Forelimb muscle (tissue), 1 donor: ENCODE measurements around the gene CFAP73. TPM values are rescaled to one million over a fixed set of nuclear protein-coding genes. Genes with fewer than 3 reads are reported as not detected.
"Not testable (repeated sequence)": the region's sequence is repeated elsewhere in the genome, so short reads cannot be mapped to it uniquely, and the experiment has no call there.

Source experiments
- DNase-seq: peaks from one replicate; pipeline ENCODE4 v3.0.0-alpha.2; 2013; ENCODE audit warnings: low read depth
- polyA plus RNA-seq: library from polyadenylated mRNA; unstranded; fragments of 120-200 nt; gene quantifications from one replicate; pipeline ENCODE4 v1.2.1, GENCODE V29; 2013; ENCODE audit not compliant: insufficient read length

Gene CFAP73
- 0.13 TPM for polyA plus RNA-seq

DNA sequence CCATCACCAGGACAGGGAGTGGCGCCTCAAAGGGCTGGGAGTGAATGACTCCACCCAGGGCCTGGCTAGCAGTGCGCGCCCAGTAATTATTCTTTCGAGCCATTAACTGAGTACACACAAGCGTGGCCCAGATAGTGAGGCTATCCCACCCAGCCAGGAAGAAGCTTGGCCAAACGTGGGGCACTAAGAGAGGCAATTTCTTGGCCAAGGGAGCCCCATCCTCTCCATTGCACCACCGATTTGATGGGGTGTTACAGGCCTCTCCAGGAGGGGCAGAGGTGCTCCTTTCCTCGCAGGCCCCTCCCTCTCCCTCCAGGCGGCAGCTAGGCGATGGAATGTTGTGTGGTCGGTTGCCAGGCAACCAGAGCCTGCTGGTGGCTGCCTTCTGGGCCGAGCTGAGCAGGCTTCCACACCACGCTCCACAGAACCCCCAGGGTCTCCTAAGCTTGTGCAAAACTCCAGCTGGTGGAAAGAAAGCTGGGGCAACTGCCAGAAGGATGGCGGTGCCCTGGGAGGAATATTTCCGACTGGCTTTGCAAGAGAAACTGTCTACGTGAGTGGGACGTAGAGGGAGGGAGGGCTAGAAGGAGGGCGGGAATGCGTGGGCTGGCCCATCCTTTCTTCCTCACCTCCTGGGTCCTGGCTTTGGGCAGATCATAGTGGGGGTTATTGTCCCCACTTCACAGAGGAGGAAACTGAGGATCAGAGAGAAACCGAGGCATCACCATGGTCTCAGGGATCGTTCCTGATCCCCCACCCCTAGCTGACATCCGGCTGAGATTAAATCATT is at the start of gene CFAP73:
Gene CFAP73, plus strand, starts transcription at position 364 of the 790 bp plus-strand sequence. Its CDS starts 134 bp downstream, at position 498.
- DNase-seq = no peak

DNA sequence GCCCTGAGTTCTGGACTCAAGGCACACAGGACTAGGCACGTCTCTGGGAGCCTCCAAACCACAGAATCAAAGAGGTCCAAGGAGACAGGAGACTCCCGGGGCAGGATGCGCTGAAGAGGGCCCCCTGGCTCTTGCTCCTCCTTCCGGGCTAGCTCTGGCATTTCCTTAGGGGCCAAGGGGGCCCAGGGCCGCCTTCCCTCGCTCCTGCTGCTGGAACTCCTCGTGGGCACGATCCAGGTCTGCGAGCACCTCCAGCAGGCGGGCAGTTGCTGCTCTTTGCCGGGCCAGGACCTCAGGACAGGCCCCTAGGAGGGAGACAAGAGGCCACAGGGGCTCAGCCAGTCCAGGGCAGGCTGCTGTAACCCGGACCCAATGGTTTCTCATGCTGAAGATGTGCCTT is 49.8 kb upstream of the CFAP73 start:
- no peak for DNase-seq

DNA sequence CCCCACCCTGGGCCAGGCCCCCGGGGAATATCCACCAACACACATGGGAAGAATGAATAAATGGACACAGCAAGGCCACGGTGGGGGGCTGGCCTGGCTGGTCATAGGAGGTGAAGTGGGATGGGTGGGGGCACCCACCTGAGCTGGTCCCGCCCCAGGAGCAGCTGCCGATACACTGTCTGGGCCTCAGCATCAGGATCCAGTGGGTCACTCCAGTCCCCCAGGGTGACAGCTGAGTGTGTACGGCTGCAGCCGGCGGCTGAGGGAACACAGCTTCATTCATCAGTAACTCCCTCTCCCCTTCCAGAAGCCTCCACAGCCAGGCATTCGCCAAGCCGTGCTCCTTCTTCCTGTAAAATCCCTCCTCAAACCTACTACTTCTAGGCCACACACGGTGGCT is 47.8 kb upstream of the CFAP73 start:
- DNase-seq = no peak

DNA sequence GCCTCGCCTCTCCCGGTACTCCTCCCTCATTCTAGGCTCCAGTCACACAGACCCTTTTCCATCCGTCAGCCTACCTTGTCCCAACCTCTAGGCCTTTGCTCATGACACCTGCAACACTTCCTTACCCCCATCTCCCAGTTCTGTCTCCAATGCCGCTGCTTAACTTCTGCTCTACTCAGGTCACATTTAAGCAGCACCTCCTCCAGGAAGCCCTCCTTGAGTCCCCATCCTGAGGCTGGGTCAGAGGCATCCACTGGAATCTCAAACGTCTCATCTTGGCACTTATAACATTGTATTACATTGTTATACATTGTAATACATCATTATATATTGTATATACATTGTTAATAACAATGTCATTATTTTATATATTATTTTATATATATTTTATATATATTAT is 46.7 kb upstream of the CFAP73 start:
- no peak for DNase-seq

DNA sequence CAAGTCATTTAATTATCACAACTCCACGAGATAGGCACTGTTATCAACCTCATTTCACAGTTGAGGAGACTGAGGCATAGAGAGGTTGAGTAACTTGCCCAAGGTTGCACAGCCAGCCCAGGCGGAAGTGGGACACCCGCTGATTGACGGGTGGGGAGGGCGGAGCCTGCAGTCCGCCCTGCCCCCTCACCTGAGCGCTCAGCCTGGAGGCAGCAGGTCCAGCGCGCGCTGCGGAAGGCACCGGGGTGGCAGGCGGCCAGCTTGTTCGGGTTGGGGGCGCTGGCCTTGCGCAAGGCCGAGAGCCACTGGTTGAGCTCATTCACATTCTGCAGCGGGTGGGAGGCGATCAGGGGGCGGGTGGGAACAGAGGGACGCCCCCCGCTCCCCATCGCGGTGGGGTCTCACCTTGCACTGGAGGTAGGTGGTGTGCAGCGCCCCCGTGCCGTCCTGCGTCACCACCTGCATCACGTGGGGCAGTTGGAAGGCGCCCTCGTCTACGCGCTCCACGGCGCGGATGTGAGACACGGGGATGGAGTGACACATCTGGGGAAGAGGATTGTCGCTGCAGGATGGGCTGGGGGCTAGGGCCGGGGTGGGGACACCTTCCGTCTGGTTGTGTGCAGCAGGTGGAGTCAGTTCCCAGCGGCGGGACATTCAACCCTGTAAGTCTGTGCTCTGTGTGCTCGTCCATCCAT is 45.6 kb upstream of the CFAP73 start:
- no peak for DNase-seq

DNA sequence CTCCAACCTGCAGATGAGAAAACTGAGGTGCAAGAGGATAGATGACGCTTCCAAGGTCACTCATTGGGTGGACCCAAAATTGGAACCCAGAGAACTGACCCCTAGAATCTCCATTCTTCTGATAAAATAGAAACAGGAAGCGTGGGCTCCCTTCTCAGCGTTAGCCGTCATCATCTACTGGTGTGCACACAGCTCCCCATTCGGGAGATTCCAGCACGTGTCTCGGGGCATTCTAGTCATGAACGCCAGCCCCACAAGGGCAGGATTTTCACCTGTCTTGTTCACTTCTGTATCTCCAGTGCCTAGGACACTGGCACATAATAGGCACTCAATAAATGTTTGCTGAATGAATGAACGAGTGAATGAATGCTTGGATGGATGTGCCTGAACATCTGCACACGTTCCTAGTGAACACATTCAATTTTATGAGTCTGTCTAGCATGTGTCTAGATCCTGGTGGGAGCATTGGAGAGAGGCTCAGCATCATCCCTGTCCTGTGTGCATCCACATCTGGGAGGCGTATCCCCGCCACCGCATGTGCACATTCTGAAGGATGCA is 44.5 kb upstream of the CFAP73 start:
- no peak for DNase-seq

DNA sequence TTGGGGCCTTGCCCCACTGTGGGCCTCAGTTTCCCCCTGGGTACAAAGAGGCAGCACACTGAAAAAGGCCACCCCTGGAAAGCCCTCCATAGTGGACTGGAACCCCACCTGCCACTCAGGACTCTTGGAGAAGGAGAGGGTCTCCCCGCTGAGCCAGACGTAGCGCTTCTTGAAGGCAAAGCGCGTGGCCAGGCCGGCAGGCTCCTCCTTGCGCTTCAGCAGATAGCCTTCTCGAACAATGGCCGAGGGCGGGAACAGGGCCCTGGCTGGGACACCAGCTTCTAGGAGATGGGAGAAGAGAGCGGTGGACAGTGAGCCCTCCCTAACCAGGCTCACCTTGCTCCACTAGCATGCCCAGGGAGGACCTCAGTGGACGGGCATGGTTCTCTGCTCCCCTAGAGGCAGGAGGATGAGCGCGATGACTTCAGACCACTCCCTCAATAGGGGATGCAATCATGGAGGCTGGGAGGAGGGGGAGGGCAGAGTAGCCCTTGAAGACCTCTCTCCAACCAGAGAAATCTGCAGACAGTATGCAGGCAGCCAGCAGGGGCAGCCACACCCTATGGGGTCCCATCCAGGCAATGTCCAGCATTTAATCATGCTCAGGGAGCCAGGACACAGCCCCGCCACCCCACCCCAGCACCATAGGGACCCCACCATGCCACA is 43.8 kb upstream of the CFAP73 start:
- no peak for DNase-seq

DNA sequence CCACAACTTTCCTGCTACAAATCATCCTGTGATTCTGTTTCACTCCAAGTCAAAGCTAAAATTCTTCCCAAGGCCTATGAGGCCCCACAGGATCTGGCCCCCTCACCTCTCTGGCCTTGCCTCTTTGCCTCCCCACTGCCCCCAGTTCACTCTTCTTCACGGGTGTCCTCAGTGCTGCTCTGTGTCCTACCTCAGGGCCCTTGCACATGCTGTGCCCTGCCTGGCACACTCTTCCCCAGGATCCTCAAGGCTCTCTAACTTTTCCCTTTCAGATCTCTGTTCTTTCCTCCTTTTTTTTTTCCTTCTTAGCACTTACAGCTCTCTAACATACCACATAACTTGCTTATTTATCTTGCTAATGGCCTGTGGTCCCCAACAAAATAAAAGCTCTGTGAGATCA is 43.2 kb upstream of the CFAP73 start:
- DNase-seq = no peak

DNA sequence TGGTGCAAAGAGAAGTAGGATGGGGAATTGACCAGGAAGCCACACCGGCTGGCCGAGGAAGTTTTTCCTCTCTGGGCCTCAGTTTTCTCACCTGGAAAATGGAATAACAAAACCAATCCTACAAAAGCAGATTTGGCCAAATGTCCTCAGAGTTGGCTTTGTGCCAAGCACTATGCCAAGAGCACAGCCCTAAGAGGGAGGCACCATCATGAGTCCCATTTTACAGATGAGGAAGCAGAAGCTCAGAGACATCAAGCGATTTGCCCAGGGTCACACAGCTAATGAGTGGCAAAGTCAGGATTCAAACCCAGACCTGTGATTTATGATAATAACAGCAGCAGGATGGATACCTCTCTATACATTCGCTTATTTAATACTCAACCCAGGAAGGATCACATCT is 41.2 kb upstream of the CFAP73 start:
- no peak for DNase-seq

DNA sequence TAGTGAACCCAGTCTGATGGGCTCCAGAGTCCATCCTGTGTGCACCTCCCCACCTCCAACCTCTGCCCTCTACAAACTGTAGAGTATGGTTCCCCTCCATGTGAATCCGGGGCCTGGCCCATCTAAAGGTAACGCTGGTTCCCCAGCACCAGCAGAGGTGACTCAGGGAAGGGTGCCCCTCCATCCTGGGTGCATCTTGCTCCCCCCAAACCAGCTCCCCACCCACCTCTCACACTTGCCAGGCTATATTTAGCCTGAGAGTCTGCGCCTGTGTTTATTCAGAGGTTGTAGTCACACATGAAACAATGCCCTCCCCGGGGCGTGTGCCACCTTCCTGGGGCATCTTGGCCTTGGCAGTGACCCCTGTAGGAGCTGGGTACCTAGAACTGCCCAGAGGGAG is 40.2 kb upstream of the CFAP73 start:
- DNase-seq = no peak

DNA sequence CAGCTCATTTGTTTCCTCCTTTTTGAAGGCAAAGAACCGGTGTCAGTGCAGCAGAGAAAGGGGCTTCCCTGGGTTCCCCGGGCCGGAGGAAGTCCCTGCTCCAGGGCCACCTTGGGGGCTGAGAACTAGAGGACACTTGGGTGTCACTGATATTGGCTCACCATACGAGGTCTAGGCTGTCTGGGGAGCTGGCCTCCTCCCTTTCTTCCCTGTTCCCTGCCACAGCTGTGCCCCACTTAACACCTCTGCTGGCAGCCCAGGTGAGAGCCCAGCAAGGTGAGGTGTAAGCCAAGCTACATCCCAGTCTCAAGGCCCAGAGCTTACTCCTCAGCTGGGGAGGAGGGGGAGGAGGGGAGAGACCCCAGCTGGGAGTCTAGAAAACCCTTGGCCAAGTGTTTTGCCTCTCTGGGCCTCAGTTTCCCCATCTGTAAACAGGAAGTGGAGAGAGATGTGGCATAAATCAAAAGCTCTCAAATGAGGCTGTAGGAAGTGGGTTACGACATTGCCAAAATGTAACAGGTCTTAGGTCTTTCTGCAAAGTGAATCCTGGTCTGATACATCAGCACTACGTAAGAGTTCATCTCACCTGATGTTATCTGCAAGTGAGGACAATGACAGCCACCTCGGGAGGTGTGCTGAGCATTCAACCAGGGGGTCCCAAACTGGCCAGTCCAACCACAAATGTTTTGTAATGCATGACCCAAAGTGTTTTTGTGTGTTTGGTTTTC is 39.5 kb upstream of the CFAP73 start:
- DNase-seq = no peak

DNA sequence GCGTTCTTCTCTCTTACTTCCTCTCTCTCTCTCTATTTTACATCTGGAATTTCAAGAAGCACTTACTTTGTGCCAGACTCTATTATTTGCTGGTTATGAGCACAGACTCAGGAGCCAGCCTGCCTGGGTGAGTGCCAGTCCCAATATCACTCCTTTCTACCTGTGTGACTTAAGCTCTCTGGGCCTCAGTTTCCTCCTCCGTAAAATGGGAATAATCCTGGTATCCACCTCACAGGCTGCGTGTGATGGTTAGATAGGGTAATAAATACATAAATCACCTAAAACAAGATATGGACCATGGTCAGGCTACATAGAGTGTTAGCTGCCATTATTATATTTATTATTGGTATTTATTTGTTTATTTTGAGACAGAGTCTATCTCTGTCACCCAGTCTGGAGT is 38.3 kb upstream of the CFAP73 start:
- DNase-seq = no peak

DNA sequence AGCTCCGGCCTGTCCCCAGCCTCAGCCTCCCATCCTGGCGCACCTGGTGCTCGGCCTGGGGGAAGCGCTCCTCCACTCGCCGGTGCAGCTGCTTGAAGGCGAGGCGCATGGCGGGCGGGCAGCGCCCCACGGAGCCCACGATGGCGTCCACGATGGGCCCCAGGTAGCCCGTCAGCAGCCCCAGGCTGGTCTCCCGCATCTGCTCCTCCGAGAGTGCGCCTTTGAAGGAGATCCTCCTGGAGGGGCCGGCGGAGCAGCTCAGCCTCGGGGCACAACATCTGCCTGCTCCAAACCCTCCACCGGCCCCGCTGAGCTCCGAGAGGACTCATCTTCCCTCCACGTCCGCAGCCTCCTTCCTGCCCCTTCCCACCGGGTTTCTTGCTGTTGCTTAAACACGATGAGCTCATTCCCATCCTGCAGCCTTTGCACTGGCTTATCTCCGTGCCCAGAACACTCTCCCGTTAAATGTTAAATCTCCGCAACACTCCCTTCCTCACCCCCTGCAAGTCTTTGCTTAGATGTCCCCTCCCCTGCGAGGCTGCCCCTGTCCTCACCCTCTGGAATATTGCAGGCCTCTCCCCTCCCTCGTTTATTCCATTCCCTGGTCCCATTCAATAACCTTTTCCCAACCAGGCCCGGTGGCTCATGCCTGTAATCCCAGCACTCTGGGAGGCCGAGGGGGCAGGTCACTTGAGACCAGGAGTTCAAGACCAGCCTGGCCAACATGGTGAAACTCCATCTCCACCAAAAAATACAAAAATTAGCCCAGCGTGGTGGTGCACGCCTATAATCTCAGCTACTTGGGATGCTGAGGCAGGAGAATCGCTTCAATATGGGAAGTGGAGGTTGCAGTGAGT is 37.3 kb upstream of the CFAP73 start:
- DNase-seq = no peak

DNA sequence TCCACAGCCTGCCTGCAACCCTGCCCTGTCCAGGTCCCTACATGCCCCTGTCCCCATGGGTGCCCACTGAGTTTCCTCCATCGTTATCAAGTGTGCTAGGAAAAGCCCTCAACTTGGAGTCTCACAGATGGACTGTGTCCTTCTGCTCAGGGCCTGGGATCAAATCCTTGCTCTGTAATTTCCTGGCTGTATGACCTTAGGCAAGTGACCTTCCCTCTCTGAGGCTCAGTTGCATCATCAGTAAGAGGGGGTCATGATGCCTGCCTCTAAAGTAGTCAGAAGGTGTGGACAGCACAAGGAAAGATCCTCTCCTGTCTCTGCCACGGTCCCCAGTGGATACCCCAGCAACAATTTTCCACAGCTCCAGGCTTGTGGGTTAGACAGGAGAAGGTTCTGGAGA is 36.1 kb upstream of the CFAP73 start:
- DNase-seq = no peak

DNA sequence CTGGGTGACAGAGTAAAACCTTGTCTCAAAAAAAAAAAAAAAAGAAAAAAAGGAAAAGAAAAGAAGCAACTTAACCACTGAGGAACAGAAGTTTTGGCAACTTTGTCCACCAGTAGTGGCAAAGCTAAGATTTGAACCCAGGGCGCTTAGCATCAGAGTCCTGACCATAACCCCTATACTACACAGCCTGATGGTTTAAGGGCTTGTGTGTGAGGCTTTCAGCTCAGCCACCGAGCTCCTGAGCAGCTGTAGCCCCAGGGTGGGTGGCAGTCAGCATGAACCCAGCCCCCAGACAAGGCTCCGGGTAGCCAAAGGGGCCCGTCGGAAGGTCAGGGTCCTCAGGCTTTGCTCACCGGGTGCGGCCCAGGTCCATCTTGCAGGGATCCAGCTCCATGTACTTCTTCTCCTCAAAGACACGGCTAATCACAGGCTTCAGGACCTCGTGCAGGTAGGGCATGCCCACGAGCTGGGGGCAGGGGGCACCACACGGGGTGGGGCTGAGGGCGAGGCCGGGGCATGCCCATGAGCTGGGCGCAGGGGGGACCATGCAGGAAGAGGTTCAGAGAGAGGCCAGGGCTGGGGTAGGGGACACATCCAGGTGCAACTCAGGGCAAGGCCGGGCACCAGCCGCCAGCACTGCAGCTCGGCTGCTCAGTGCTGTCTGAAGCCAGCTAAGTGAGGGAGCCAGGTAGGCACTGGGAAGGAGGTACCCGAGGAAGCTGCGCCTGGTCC is 34.9 kb upstream of the CFAP73 start:
- no peak for DNase-seq

DNA sequence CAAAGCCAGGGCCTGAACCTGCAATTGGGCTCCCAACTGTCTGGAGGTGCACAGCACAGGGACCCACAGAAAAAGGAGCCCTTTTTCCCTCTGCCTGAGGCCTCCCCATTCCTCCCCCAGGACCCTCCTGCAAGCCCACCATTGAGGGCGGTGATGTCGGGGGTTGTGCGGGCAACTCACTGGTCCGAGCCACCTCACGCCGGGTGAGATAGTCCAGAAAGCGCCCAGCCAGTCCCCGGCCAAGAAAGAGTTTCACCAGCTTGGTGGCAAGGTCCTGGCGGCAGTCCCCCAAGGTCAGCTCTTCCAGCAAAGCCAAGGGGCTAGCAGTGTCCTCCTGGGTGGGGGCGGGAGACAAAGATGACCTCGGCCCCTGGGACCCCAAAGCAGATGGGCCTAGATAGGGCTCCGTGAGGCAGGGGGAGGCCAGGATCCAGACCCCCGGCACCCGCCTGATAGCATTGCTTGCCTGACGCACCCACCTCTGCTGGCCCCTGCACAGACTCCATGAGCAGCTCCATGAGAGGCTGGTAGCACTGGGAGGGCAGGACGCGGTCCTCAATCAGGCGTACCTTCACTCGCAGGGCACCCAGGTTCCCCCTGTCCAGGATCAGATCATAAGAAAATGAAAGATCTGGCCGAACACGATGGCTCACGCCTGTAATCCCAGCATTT is 33.9 kb upstream of the CFAP73 start:
- DNase-seq = no peak

DNA sequence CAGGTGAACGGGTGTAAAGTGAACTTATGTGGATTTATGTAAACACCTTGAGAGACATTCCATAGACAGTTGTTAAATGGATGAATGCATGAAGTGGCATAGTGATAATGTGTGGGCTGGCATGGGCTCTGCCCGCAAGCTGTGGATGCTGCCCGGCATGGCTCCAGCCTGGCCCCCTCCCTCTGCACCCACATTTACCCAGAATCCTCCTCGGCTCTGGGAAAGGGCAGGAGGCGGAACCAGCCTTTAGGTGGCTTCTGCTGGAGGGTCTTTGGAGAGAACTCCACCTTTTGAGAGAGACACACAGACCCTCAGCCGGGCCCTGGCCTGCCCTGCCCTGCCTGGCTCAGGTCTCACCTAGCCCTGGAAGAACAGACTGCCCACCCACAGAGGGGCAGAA is 32.6 kb upstream of the CFAP73 start:
- no peak for DNase-seq

DNA sequence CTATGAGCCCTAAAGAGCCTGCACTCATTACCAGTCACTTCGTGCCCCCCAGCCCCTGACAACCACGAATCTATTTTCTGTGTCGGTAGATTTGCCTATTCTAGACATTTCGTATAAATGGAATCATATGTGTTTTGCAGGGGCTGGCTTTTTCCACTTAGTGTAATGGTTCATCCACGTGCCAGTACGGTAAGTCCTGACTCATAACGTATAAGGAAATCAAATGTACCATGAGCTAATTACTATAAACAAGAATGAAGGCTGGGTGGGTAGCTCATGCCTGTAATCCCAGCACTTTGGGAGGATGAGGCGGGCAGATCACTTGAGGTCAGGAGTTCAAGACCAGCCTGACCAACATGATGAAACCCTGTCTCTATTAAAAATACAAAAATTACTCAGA is 31.8 kb upstream of the CFAP73 start:
- DNase-seq = not testable (repeated sequence)

DNA sequence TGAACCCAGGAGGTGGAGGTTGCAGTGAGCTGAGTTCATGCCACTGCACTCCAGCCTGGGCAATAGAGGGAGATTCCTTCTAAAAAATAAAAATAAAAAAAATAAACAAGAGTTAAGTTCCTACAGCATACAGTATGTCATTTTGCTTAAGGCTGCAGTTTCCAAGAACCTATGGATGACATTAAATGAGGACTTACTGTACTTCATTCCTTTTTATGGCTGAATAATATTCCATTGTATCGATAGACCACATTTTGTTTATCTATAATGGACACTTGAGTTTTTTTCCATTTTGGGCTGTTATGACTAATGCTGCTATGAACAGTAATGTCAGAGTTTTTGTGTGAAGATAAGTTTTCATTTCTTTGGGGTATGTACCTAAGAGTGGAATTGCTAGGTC is 31.4 kb upstream of the CFAP73 start:
- DNase-seq = no peak
